ENCODE measurements around the gene GPR21. TPM values are rescaled to one million over a fixed set of nuclear protein-coding genes. Genes with fewer than 3 reads are reported as not detected.

Gene GPR21
- total and polyA plus RNA-seq, 2 donors (not counting 1 experiment from before 2014, with no cell fraction given): 0.66 to 1.2 TPM

GRCh38 chr9:123058834-123059233 is 25.4 kb downstream of the GPR21 start:
- Histone ChIP-seq H3K4me3 (replicated peaks in 1 of 4; ENCODE audit: control extremely low read depth in 1 of 4, insufficient read depth in 1 of 4, low read depth in 3 of 4, low read length in 4 of 4) (no peak overlapping the region), H3K9me3 (ENCODE audit: control insufficient read depth, insufficient read depth, low read depth, low read length) (no peaks in the 10 kb centered on the region), H3K9ac (ENCODE audit: insufficient read depth, low read length) (no peak overlapping the region), H3K4me2 (ENCODE audit: extremely low read depth, insufficient read depth, low read length) (no peak overlapping the region), H3K79me2 (ENCODE audit: control insufficient read depth, insufficient read depth, low read length) (no peaks in the 10 kb centered on the region), H3K4me1 (ENCODE audit: control insufficient read depth, extremely low read depth, insufficient read depth, low read length) (peaks cover 8% of the 10 kb centered on the region), H2AFZ (ENCODE audit: low read length) (no peak overlapping the region), H3K27ac (ENCODE audit: insufficient read depth, low read length) (no peak overlapping the region), H3K27me3 (ENCODE audit: control insufficient read depth, insufficient read depth, low read length) (no peaks in the 10 kb centered on the region), H4K20me1 (ENCODE audit: control insufficient read depth, extremely low read depth, insufficient read depth, low read length) (no peaks in the 10 kb centered on the region), H3K36me3 (ENCODE audit: control insufficient read depth, insufficient read depth, low read length) (no peaks in the 10 kb centered on the region)
- DNase-seq (ENCODE audit: low read depth in 2 of 2): peak; percentile 41 to 94
- no peak for TF ChIP-seq EZH2 (IDR thresholded peaks at IDR 0.05; ENCODE audit: low read length, missing control alignments)
- no peak for TF ChIP-seq CTCF (conservative IDR thresholded peaks at IDR 0.05 in 1 of 2, IDR thresholded peaks at IDR 0.05 in 1 of 2; ENCODE audit: low read depth in 1 of 2, low read length in 2 of 2)

GRCh38 chr9:123059472-123060220 is 26.2 kb downstream of the GPR21 start:
- Histone ChIP-seq H3K9ac (ENCODE audit: insufficient read depth, low read length) (no peak overlapping the region), H3K36me3 (ENCODE audit: control insufficient read depth, insufficient read depth, low read length) (no peaks in the 10 kb centered on the region), H3K4me2 (ENCODE audit: extremely low read depth, insufficient read depth, low read length) (no peak overlapping the region), H3K79me2 (ENCODE audit: control insufficient read depth, insufficient read depth, low read length) (no peaks in the 10 kb centered on the region), H3K27ac (ENCODE audit: insufficient read depth, low read length) (no peak overlapping the region), H2AFZ (ENCODE audit: low read length) (no peak overlapping the region), H3K27me3 (ENCODE audit: control insufficient read depth, insufficient read depth, low read length) (no peaks in the 10 kb centered on the region), H3K9me3 (ENCODE audit: control insufficient read depth, insufficient read depth, low read depth, low read length) (no peaks in the 10 kb centered on the region), H3K4me1 (ENCODE audit: control insufficient read depth, extremely low read depth, insufficient read depth, low read length) (peaks cover 8% of the 10 kb centered on the region), H3K4me3 (replicated peaks in 1 of 4; ENCODE audit: control extremely low read depth in 1 of 4, insufficient read depth in 1 of 4, low read depth in 3 of 4, low read length in 4 of 4) (no peak overlapping the region), H4K20me1 (ENCODE audit: control insufficient read depth, extremely low read depth, insufficient read depth, low read length) (no peaks in the 10 kb centered on the region)
- TF ChIP-seq CTCF (conservative IDR thresholded peaks at IDR 0.05 in 1 of 2, IDR thresholded peaks at IDR 0.05 in 1 of 2; ENCODE audit: low read depth in 1 of 2, low read length in 2 of 2) (no peak), EZH2 (IDR thresholded peaks at IDR 0.05; ENCODE audit: low read length, missing control alignments) (no peak)
- DNase-seq (ENCODE audit: low read depth in 2 of 2): no peak

GRCh38 chr9:123061216-123061615 is 27.7 kb downstream of the GPR21 start:
- Histone ChIP-seq H3K9ac (ENCODE audit: insufficient read depth, low read length) (no peak overlapping the region), H3K4me3 (replicated peaks in 1 of 4; ENCODE audit: control extremely low read depth in 1 of 4, insufficient read depth in 1 of 4, low read depth in 3 of 4, low read length in 4 of 4) (no peak overlapping the region), H3K4me2 (ENCODE audit: extremely low read depth, insufficient read depth, low read length) (no peak overlapping the region), H3K9me3 (ENCODE audit: control insufficient read depth, insufficient read depth, low read depth, low read length) (no peaks in the 10 kb centered on the region), H4K20me1 (ENCODE audit: control insufficient read depth, extremely low read depth, insufficient read depth, low read length) (no peaks in the 10 kb centered on the region), H3K27me3 (ENCODE audit: control insufficient read depth, insufficient read depth, low read length) (no peaks in the 10 kb centered on the region), H3K79me2 (ENCODE audit: control insufficient read depth, insufficient read depth, low read length) (no peaks in the 10 kb centered on the region), H3K4me1 (ENCODE audit: control insufficient read depth, extremely low read depth, insufficient read depth, low read length) (peaks cover 8% of the 10 kb centered on the region), H3K27ac (ENCODE audit: insufficient read depth, low read length) (no peak overlapping the region), H2AFZ (ENCODE audit: low read length) (no peak overlapping the region), H3K36me3 (ENCODE audit: control insufficient read depth, insufficient read depth, low read length) (peaks cover 2% of the 10 kb centered on the region)
- TF ChIP-seq EZH2 (IDR thresholded peaks at IDR 0.05; ENCODE audit: low read length, missing control alignments) (no peak), CTCF (conservative IDR thresholded peaks at IDR 0.05 in 1 of 2, IDR thresholded peaks at IDR 0.05 in 1 of 2; ENCODE audit: low read depth in 1 of 2, low read length in 2 of 2) (no peak)
- no peak for DNase-seq (ENCODE audit: low read depth in 2 of 2)

Data from fibroblast of lung (primary cell).